Stimulated activated CD4-positive, alpha-beta T cell treated with anti-CD3 and anti-CD28 coated beads, Interleukin-2, amount 100 ng/mL, for 4 hours (primary cell): ENCODE results near the gene CDC14A.
"Not testable (repeated sequence)": the region's sequence is repeated elsewhere in the genome, so short reads cannot be mapped to it uniquely, and the experiment has no call there.

Experiments
- DNase-seq: peaks from one replicate; pipeline ENCODE4 v3.0.0-alpha.2; 2020; ENCODE audit warnings: low read depth

Gene CDC14A

DNA sequence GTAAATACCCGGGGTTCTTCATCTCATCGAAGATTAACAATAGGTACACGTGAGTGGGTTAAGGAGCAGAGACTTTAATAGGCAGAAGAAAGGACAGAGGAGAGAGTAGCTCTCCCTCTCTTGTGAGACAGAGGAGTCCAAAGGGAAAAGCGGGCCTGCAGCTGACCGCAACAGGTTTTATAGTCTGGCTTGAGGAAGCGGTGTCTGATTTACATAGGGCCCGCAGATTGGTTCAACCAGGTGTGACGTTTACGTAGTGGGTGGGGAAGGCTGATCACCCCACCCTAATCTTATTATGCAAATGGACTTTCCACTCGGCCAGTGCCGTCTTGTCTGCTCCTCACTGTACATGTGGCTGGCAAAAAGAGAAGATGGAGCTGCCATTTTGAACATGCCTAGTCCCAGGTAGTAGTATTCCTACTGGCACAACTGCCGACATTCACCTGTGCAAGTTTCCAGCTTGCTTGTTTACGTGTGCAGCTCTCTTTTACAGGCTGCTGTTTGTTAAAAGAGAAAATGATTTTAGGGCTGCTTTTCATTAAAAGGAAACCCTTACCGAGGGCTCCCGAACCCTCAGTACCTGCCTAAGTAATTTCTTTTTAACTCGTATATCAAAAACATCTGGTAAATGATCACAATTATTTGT, 10.6 kb downstream of the CDC14A start:
- no peak for DNase-seq

DNA sequence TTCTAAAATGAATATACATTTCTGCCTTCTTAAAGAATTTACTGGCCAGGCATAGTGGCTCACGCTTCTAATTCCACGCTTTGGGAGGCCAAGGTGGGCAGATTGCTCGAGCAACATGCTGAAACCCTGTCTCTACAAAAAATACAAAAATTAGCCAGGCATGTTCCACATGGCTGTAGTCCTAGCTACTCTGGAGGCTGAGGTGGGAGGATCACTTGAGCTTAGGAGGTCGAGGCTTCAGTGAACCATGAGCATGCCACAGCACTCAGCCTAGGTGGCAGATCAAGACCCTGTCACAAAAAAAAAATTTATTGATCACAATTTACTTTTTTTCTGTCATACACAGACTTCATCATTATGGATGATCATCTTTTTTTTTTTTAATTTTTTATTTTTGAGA, 11.5 kb downstream of the CDC14A start:
- DNase-seq = no peak

DNA sequence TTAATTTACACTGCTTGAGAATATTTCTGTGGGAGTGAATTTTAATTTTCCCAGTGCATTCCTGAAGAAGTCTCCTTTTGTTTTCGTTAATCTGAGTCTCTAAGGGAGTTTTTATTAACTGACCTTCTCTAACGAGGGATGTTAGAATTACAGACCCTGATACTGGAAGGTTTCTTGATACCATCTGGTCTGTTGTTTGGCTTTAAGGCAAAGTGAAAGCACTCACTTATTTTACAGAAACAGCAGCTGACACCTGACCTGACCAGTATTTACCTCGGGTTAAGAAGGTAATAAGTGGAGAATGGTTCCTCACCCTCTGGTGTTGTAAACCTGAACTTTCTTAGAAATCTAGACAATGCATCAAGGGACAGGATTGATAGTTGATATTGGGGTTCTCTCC, 12.4 kb downstream of the CDC14A start:
- DNase-seq = no peak

DNA sequence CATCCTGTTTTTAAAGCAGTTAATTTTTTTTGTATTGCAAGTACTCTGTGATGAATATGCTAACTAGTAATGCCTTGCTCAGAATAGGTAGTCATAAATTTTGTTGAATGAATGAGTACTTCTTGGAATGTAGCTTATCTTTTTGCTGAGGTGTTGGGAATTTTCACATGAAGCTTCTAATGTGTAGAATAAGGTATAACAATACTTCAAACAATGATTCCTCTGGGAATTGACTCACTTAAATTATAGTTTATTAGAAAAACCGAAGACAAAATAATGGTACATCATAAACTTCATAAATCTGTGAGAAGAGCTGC, 13.9 kb downstream of the CDC14A start:
- no peak for DNase-seq

DNA sequence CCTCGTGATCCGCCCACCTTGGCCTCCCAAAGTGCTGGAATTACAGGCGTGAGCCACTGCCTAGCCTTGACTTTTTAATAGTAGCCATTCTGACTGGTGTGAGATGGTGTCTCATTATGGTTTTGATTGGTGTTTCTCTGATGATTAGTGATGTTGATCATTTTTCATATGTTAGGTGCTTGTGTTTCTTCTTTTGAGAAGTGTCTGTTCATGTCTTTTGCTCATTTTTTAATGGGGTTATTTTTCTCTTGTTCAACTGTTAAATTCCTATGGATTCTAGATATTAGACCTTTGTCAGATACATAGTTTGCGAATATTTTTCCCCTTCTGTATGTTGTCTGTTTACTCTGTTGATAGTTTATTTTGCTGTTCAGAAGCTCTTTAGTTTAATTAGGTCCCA, 17.0 kb downstream of the CDC14A start:
- not testable (repeated sequence) for DNase-seq

DNA sequence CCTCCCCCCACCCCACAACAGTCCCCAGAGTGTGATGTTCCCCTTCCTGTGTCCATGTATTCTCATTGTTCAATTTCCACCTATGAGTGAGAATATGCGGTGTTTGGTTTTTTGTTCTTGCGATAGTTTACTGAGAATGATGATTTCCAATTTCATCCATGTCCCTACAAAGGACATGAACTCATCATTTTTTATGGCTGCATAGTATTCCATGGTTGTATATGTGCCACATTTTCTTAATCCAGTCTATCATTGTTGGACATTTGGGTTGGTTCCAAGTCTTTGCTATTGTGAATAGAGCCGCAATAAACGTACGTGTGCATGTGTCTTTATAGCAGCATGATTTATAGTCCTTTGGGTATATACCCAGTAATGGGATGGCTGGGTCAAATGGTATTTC, 21.6 kb downstream of the CDC14A start:
- DNase-seq = not testable (repeated sequence)

DNA sequence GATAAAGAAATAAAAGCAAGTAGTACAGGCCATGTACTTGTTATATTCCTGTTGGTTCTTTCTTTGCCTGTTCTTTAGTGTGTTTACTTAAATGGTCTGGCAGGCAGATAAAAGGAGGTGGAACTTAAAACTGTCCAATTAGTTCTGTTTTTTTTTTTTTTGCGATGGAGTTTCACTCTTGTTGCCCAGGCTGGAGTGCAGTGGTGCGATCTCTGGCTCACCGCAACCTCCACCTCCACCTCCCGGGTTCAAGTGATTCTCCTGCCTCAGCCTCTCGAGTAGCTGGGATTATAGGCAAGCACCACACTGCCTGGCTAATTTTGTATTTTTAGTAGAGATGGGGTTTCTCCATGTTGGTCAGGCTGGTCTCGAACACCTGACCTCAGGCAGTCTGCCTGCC, 24.6 kb downstream of the CDC14A start:
- DNase-seq = not testable (repeated sequence)

DNA sequence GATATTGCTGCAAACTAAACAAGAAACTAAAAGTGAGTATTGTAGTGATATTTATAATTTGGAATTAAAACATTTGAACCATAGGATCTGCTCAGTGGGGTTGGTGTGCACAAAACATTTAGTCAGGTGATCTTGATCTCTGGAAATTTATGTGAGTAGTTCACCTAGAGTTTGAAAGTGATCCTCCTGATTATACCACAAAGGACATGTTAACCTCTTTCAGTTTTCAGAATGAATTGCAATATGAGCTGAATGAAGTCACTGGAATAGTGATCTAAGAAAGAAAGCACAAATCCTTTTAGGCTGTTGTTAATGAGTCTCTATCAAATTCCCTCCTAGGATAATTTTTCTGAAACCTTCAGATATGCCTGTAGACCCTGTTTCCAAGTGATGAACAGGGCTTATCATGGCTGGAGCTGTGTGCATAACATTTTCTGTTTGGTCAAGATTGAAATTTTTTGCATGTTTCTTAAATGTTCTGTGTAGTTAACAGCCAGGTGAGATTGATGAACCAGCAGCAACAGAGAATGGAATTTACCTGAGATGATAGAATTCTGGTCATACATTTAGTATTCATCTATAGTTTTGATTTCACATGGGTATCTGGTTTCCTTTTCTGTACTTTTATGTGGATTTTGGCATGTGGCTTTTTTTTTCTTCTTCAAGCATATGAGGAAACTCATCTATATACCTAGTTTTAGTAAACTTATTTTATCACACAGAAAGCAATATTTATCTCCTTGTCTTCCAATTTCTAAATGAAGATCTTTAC, 25.5 kb downstream of the CDC14A start:
- DNase-seq = no peak

DNA sequence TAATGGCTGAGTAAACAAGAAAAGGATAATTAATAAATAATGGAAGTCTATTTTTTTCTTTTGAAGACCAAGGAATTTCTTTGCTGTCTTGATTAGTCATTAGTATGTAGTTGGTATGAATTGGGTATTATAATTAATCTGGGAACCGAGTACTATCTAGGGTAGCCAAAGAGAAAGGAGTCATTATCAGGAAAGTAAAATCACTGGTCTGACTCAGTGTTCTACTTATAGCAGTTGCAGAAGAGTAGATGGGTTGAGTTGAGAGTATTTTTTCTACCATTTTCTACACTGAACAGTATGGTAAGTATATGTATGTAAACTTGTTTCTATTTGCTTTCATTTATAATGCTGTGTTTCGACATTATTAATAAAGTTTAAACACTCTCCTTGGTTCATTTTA, 26.6 kb downstream of the CDC14A start:
- no peak for DNase-seq

DNA sequence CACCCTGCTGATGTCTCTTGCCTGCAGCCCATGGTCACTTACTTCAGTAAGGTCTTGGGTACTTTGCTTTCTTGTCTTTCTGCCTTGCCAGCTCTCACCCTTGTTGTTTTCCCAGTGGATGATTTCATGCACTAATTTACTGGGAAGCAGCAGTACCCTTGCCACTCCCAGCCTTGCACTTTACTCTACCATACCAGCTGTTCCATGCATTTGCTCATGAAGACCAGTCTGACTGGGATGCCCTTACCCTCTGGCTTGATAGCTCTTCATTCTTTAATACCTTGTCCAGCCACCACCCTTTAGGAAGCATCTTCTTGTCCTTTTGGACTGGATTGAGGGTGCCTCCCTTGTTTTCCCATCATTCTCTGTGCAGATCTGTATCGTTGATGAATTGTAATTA, 28.3 kb downstream of the CDC14A start:
- DNase-seq = no peak

DNA sequence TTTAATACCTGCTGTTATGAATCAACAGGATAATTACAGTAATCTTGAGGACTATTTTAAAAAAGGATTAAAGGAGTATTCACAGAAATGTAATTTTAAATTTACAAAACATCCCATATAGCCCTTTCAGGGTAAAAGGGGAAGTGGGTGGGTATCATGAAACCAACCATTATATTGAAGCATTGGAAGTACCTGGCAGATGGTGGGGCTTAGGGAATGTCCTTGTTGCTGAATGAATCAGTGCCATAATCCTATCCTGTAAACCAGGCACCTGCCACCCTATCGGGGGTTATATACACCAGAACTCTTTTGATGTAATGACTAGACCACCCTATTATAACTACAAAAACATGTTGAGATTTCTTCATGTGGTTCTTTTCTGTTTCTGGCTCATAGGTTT, 30.4 kb downstream of the CDC14A start:
- no peak for DNase-seq

DNA sequence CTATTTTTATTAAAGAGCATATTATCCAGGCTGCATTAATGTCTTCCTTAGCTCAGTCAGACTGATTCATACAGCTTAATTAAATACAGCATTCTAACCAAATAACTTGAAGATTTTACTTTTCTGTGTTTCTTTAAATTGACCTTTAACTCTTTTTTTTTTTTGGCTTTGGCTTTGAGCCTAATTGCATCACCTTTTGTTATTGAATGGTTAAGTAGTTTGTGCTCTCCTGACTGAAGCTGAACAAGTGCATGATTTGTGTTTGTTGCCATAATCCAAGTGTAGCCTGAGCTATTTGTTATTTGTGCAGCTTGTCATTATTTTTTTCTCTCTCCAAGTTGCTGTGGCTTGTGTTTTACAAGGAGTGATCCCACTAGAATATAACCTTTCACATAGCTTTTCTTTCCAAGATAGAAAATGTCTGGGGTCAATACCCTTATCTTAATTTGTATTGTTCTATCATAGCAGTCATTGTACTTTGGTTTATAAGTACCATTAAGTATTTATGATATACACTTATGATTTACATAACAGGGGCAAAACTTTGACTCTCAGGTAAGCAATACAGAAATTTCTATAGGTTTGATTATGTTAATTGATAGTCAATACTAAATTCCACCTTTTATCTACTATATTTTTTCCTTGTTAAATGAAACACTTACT, 31.6 kb downstream of the CDC14A start:
- DNase-seq = no peak

DNA sequence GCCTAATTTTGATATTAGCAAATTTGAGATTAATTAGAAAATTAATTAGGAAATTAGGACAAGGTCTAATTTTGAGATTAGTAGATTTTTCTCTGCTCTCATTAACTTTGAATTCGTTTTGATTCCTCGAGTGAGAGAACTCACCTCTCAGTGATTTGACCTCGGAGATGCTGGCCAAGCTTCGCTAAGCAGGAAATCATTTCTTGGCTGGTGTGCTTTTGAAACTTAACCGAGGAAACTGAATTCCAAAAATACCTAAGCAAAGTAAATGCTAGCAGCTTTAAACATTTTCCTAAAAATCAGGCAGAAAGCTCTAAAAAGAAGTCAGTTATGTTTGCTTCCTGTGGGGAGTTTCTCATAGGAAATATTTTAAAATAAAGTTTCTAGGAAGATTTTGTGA, 34.9 kb downstream of the CDC14A start:
- no peak for DNase-seq

DNA sequence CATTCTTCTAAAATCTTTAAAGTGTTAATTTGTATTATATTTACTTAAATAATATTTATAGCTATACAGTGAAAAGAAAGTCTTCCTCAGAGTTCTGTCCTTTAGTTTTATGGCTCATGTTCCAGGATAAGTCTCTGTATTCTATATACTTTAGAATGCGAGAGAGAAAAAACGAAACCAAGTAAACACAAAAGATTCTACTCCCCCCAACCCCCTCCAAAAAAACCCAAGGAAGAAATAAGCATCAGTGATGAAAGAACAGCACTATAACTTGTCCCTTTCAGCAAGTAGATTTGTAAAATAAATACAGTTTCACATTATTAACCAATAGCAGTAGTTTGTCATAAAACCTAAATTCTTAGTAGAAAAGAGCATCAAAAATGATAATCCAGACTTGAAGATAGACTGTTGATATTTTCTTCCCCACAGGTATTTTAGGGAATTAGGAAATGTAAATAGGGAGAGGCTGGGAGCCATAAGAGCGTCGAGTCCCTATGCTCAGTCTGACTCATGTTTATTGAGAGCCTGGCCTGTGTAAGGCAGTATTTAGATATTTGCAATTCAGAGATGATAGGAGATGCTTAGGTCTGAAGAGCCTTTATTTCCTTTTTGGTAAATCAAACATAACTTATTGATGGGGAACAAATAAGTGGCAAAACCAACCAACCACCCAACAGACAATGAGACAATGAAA, 35.5 kb downstream of the CDC14A start:
- no peak for DNase-seq

DNA sequence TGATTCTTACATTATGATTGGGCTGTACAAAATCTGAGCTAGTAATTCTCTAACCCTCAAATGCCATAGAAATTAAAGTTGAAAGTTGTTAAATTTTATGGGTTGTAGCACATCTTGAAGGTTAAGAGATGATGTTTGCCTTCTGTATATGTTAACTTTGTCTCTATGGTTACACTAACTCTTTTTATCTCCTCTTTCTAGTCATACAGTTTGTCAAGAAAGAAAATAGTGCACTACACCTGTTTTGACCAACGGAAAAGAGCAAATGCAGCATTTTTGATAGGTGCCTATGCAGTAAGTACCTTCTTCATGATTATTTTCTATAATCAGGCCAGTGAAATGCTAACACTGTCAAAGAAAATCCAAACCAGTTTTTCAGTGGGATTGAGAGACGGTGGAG, 38.2 kb downstream of the CDC14A start:
- DNase-seq = no peak

DNA sequence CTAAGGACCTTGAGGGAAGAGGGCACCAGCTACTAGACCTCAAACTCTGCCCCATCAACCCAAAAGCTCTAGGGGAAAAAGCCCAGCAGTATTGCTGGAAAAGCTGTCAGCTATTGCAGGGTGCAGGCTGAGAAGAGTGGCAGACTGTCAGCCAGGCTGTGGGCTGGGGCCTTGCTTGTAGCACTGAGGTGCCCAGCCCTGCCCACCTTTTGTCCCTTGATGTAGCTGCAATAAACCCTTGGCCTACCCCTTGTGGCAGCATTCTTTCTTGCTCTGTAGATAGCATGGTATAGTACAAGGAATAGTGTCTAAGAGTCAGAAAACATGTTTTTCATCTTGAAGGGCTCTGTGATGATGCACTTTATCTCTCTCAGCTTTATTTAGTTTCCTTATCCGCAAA, 39.4 kb downstream of the CDC14A start:
- no peak for DNase-seq

DNA sequence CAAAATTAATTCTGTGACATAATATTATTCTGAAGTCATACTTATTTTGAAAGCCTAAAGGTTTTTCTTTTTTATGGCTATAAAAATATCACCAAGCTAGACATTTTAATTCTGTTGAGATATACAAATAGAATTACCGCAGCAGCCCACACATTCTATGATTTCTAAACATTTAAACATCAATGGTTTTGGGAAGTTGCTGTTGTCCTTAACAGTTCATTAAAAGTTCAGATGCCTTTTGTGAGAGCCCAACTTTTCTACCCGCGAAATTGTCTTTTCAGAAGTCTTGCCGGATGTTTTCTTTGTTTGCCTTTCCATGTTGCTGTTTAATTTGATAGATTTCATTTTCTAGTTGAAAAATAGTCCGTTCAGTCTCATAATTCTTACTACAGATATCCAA, 40.5 kb downstream of the CDC14A start:
- no peak for DNase-seq

DNA sequence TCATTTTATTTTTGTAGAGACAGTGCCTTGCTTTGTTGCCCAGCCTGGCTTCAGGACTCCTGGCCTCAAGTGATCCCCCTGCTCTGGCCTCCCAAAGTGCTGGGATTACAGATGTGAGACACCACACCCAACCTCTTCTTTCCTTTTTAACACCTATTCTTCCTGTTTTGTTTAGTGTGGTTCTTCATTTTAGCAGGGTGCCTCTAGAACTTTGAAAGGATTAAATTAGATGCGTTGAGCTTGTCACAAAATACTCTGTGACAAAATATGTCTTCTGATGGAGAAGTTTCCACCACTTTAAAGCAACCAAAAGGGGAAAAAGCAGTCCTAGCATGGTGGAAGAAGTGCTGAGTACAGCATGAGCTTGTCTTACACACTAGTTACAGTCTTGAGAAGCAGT, 42.0 kb downstream of the CDC14A start:
- no peak for DNase-seq

DNA sequence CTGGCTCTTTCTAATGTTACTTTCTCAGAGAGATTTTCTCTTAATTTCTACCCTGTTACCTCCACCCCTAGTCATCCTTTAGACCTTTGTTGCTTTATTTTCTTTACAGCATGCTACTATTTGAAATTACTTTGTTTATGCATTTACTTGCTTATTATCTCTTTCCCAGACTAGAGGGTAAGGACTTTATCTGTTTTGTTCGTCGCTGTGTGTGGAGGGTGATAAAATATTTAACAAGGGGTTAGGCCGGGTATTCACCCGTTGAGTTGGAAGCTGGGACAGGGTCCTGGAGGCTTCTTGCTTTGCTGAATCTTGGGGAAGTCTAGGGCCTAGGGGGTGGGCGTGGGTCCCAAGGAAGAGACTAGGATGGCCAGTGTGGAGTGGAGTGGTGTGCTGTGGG, 43.6 kb downstream of the CDC14A start:
- DNase-seq = no peak

DNA sequence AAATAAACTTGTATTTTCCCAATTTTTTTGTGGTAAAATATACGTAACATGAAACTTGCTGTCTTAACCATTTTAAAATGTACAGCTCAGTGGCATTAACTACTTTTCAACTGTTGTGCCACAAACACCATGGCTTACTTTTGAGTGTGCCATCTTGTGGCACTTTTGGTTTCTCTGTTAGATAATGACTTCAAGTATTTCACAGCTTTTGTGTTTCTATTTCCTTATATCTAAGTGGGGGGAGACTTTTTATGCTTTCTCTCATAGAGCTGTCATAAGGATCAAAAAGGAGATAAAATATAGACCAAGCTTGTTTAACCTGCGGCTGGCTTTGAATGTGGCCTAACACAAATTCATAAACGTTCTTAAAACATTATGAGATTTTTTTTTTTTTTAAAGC, 44.3 kb downstream of the CDC14A start:
- DNase-seq = no peak

DNA sequence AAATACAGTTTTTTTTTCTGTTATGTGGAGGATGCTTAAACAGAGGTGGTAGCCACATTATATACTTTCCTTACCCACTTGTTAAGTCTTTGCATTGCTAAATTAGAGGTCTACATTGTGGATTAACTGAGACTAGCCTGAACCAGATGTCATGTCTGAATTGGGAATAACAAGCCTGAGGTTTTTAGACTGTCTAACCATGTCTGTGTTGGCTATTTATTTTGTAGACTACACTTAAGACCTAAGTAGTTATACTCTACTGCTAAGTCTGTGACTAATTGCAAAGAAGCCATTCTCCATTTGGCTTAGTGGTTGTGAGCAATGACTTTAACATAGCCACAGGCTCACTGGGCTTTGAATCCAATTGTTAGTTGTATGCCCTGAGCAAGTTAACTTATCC, 45.4 kb downstream of the CDC14A start:
- no peak for DNase-seq

DNA sequence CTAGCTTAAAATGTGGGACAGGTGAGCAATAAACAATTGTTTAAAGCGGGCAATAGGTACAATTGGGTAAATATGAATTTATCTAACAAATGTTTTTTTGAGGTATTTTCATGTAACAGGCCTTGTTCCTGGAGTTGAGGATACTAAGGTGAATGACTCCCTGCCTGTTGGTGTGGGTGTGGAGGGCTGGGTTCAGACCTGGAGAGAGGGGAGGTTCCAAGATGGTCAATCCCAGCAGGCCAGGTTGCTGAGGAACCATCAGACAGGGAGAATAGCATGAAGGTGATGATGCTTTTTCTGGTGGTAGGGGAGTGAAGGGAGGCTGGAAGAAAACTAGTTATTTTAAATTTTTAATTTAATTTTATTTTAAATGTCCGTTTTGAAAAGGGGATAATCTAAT, 46.3 kb downstream of the CDC14A start:
- DNase-seq = no peak

DNA sequence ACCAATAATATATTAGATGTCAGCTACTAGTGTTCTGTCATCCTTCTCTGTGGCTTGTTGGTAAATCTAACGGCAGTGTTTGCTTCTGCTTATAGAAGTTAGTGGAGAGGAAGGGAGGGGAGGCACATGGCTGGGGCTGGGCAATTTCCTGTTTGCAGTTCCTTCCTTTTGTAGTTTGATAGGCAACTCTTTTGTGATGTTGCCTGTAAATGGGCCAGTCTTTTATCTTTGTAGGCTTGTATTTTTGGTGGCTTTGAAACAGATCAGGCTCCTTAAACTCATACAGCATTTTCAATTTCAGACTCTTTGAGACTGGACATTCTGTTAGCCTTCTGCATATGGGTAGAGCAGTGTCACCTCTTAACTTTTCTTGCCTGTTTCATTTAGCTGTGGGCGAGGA, 48.1 kb downstream of the CDC14A start:
- DNase-seq = peak; percentile 35
